Suppressor macrophage treated with lipopolysaccharide for 4 hours (primary cell): ENCODE results near the gene PATL2.
"Not testable (repeated sequence)": the region's sequence is repeated elsewhere in the genome, so short reads cannot be mapped to it uniquely, and the experiment has no call there.

ENCODE experiments used
- DNase-seq: peaks from one replicate; pipeline ENCODE4 v3.0.0-alpha.2; 2020

The PATL2 gene

DNA sequence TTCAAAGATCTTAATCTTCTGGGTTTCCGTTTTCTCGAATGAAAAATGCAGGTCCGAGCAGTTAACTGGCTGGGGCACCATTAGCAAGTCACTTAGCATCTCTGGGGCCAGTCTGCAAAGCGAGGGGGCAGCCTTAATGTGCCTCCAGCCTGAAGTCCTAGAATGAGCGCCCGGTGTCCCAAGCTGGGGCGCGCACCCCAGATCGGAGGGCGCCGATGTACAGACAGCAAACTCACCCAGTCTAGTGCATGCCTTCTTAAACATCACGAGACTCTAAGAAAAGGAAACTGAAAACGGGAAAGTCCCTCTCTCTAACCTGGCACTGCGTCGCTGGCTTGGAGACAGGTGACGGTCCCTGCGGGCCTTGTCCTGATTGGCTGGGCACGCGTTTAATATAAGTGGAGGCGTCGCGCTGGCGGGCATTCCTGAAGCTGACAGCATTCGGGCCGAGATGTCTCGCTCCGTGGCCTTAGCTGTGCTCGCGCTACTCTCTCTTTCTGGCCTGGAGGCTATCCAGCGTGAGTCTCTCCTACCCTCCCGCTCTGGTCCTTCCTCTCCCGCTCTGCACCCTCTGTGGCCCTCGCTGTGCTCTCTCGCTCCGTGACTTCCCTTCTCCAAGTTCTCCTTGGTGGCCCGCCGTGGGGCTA lies at the start of gene PATL2, which contains the start of gene B2M:
Gene PATL2 (minus strand): TSS at position 228 of the 647 bp plus-strand sequence. CDS start 34,833 bp downstream, outside the sequence.
Gene B2M (plus strand): TSS at position 422 of the 647 bp plus-strand sequence. CDS start 30 bp downstream, at position 452.
- DNase-seq: peak; percentile 99

DNA sequence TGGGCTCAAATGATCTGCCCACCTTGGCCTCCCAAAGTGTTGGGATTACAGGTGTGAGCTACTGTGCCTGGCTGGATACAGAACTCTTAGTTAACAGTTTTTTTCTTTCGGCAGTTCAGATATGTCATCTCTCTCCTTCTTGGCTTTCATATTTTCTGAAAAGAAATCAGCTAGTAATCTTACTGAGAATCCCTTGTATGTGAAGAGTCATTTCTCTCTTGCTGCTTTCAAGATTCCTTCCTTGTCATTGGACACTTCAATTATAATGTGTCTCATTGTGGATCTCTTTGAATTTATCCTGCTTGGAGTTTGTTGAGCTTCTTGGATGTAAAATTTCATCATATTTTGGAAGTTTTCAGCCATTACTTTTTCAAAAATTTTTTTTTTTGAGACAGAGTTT lies 42.2 kb upstream of the PATL2 start:
- DNase-seq: no peak

DNA sequence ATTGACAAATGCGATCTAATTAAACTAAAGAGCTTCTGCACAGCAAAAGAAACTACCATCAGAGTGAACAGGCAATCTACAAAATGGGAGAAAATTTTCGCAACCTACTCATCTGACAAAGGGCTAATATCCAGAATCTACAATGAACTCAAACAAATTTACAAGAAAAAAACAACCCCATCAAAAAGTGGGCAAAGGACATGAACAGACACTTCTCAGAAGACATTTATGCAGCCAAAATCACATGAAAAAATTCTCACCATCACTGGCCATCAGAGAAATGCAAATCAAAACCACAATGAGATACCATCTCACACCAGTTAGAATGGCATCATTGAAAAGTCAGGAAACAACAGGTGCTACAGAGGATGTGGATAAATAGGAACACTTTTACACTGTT lies 32.3 kb upstream of the PATL2 start:
- not testable (repeated sequence) for DNase-seq

DNA sequence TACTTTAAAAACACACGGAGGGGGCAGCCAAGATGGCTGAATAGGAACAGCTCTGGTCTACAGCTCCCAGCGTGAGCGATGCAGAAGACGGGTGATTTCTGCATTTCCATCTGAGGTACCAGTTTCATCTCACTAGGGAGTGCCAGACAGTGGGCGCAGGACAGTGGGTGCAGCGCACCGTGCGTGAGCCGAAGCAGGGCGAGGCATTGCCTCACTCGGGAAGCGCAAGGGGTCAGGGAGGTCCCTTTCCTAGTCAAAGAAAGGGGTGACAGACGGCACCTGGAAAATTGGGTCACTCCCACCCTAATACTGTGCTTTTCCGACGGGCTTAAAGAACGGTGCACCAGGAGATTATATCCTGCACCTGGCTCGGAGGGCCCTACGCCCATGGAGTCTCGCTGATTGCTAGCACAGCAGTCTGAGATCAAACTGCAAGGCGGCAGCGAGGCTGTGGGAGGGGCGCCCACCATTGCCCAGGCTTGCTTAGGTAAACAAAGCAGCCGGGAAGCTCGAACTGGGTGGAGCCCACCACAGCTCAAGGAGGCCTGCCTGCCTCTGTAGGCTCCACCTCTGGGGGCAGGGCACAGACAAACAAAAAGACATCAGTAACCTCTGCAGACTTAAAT lies 28.2 kb upstream of the PATL2 start:
- DNase-seq: not testable (repeated sequence)

DNA sequence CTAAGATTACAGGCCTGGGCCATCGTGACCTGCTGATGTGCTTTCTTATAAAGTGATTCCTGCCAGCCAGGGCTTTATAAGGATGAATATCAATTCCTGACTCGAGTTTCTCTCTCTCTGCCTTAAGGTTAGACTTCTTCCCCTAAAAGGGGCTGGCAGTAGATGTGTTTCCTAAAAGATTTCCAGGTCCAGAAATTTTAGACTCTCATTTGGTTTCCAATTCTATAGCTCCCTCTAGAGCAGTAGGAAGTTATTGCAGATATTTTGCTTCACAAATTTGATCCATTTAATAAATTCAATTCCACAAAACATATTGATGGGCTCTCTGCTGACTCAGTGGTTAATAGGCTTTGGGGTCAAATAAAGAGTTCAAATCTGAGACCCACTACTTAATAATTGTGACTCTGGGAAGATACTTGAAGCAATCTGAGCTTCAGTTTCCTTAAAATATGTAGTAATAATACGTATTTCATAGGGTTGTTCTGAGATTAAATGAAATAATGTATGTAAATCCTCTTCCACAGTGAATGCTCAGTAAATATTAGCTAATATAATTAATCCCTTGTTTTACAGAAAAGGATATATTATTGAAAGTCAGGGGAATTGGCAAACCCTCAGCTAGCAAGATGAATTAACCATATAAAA lies 27.3 kb upstream of the PATL2 start:
- DNase-seq: peak; percentile 78

DNA sequence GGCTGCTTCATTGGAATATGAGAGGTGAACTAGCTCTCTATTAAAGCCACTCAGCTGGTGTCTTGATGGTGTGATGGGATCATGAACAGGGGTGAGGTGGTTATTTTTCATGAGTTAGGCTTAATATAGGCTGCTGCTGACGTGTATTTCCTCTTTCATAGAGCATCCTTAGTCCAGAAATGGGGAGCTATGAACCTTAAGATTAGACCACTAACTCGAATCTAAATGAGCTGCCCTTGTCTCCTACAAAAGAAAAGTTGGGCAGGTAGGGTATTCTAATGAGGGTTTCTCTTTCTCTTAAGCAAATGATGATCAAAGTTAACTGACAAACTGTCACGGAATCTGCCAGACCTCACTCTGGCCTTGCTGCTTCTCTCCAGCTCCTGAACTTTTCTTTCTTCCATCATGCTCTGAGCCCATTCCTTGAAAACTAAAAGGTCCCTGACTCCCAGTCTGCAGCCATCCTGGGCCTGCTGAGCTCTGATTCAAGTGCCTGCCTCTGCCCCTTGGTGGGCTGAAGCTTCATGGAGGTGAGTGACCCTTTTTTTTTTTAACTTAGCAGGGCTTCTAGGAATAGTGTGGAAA lies 25.1 kb upstream of the PATL2 start, which contains the start of gene TRIM69:
Gene TRIM69 (plus strand): TSS at position 348 of the 585 bp plus-strand sequence. CDS start 177 bp downstream, at position 525.
- DNase-seq: peak; percentile 44

DNA sequence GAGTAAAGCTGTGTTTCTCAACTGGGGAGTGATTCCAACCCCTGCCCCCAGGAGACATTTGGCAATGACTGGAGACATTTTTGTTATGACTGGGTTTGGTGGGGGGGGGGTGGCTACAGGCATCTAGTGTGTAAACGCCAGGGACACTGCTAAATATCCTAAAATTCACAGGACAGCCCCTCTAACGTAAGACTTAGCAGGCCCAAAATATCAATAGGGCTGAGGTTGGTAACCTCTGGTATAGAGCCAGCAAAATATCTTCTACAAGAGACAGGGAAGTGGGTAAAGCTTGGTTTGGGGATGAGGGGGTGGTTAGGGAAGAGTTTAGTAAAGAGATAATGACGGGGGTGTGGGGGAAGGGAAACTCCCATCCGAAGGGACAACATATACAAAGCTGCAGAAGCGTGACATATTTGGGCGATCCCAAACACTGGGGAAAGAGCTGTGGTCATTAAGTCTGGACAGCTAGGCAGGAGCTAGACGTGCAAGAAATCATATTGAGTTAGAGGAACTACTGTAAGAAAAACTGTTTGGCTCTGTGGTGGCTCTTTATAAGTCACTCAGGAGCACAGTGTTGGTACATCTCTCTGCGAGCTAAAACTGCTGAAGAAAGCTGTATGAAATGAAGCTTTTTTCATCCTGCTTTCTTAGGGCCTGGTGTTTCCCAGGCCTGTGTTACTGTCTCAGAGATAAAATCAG lies 24.5 kb upstream of the PATL2 start:
- peak; percentile 96 for DNase-seq

DNA sequence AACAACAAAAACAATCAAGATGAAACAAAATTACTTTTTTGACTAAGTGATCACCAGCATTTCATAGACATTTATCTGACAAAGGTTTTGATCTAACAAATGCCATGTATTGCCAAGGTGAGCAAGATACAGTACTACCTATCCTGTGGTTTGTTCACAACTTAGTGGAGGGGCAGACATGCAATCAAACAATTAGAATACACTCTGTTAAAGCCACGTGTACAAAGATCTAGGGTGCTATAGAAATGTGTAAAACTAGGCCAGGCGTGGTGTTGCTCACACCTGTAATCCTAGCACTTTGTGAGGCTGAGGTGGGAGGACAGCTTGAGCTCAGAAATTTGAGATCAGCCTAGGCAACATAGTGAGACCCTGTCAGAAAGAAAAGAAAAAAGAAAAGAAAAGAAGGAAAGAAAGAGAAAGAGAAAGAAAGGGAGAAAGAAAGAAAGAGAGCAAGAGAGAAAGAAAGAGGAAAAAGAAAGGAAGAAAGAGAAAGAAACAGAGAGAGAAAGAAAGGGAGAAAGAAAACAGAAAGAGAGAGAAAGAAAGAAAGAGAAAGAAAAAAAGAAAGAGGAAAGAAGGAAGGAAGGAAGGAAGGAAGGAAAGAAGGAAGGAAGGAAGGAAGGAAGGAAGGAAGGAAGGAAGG lies 23.8 kb upstream of the PATL2 start:
- DNase-seq: no peak

DNA sequence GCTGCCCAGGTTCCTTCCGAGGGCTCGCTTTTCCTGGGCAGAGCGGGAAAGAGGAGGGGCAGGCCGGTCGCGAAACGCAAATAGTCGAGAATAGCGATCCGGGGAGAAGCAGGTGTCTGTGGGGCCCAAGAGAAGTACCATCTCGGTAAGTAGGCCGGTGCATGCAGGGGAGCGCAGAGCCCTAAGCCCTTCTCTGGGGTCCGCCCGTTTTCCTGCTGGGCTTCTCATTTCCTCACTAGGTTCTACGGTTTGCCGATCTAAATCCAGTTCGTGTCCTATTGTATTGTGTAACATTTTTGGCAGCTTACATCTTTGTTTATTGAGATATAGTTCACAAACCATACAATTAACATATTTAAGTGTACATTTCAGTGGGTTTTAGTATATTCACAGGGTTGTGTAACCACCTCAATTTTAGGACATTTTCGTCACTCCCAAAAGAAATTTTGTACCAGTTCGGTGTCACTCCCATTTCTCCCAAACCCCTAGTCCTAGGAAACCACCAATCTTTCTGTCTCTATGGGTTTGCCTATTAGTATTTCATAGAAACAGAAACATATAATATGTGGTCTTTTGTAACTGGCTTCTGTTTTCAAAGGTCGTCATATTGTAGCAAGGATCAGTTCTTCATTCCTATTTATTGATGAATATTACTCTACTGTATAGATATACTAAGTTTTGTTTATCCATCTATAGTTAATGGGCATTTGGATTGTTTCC lies 18.4 kb upstream of the PATL2 start:
- DNase-seq: peak; percentile 79

DNA sequence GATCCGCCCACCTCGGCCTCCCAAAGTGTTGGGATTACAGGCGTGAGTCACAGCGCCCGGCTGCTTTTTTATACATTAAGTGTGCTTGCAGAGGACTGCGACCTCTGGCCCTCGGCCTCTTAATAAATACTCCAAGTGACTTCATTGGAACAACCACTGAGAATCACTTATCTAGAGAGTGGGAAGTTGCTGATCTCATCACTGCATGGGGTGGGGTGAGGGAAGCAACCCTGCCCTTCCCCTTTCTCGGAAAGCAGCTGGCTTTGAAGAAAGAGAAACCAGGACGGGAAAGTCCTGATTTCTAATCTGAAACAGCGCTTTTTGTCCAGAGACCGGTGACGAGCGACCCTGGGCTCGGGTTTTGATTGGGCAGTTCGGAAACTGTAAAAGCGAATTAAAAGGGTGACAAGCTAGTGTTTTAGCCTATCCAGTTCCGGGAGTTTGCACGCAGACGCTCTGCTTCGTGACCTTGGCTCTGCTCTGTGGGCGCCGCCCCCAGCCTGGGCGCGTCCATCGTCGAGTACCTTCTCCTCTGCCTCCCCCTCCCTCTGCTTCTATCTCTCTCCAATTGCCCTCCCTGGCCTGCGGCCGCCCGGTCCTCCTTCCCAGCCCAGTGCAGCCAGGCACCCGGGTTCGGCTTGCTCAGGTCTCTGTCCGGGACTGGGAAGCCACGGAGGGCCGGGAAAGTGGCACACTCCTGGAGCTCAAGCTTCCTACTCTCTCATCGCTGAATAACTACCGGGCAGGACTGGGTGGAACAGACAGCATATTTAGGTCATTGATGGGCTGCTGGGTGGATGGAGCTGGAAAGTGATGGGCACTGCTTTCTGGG lies 17.7 kb upstream of the PATL2 start:
- peak; percentile 99 for DNase-seq

DNA sequence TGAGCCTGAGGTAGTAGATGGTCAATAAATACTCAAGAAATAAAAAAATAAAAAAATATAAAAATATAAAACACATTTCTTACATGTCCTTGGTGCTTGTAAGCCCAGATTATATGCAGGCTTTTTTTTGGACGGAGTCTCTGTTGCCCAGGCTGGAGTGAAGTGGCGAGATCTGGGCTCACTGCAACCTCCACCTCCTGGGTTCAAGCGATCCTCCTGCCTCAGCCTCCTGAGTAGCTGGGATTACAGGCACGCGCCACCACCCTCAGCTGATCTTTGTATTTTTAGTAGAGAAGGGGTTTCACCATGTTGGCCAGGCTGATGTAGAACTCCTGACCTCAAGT lies 17.1 kb upstream of the PATL2 start:
- DNase-seq: not testable (repeated sequence)

DNA sequence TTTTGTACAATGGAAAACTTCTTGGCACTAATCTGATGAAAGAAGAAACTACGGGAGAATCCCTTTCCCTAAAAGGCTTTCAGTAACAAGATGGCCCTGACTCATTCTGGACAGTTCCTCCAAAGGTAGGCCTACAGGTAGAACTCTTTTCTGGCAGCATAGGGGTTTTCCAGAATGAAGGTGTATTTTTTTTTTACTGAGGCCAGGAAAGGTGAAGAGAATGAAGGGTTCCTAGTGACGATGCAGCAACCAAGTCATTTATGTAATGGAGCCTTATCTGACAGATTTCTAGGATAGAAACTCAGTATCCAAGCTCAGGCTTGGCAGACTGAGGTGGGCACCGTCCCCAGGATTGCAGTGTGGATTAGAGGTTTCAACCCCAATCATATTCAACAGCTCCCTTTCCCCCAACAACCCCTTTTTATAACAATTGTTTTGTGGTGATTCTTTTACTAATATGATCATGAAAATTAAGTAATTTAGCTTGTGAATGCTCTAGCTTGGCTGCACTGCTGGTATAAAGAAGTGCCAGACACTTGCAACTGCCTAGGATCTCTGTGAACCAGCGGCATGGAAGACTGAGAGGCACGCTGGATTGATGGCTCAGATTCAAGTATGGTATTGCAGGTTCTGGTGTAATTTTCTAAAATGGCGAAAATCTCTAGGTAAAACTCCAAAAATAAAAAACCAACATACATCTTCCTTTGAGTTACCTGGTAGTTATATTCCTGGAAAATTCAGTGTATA lies 16.5 kb upstream of the PATL2 start:
- no peak for DNase-seq

DNA sequence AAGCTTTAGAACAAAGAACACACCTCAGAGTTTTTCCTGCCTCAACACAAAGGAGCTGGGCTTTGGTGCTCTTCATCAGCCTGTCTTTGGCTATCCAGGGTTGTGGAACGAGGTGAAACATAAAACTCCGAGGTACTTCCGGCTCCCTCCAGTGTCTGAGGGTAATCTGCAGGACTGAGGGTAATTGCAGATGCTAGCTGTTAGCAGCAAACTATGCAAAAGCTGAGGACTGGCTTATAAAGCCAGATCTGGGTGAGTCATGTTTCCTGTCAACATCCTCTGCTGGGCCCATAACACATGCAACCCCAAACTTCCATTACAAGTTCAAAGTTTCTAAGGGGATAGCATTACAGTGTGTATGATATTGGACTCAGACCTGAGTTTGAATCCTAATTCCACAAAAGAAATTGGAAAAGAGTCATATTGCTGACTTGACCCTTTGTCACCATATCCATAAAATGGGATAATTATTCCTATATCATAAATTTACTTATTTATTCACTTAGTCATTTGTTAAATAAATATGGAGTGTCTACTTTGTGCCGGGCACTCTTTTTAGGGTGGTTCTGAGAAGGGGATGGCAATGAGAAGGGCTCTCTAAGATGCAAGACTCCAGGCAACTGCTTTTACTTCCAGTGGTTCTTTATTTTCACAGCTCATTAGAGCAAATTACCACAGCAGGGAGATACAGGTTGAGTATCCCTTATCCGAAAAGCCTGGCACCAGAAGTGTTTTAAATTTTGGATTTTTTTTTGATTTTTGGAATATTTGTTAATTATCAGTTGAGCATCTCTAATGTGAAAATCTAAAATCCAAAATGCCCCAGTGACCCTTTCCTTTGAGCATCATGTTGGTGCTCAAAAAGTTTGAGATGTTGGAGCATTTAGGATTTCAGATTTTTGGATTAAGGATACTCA lies 15.7 kb upstream of the PATL2 start:
- peak; percentile 90 for DNase-seq

DNA sequence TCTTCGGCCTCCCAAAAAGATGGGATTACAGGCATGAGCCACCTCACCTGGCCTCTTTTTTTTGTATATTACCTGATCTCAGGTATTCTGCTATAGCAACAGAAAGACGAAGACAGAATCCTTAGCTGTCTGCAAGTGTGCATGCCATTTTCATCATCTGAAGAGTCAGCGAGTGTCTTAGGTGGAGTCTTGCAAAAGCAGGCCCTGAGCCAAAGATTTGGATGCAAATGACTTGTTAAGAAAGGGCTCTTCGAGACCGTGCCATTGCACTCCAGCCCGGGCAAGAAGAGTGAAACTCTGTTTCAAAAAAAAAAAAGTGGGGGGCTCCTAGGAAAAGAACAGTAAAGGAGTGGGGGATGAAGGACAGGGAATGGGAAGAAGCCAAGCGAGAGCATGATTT lies 15.0 kb upstream of the PATL2 start:
- DNase-seq: peak; percentile 54

DNA sequence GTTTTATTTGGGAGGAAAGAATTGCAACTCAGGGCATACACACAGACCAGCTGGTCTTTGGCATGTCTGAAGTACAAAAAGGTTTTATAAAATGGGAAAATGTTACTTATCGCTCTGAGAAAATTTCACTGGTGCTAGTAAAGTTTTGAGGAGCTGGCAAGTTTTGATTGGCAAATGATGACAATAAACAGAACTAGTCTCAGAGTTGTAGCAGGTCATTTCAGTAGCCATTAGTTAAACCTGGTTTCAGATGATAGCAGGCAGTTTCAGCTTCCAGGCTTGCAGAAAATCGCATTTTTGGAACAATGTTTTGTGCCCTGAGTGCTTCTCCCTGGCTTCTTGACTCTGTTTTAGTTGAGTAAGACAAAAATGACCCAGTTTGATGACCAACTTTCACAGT lies 10.9 kb upstream of the PATL2 start:
- DNase-seq: no peak

DNA sequence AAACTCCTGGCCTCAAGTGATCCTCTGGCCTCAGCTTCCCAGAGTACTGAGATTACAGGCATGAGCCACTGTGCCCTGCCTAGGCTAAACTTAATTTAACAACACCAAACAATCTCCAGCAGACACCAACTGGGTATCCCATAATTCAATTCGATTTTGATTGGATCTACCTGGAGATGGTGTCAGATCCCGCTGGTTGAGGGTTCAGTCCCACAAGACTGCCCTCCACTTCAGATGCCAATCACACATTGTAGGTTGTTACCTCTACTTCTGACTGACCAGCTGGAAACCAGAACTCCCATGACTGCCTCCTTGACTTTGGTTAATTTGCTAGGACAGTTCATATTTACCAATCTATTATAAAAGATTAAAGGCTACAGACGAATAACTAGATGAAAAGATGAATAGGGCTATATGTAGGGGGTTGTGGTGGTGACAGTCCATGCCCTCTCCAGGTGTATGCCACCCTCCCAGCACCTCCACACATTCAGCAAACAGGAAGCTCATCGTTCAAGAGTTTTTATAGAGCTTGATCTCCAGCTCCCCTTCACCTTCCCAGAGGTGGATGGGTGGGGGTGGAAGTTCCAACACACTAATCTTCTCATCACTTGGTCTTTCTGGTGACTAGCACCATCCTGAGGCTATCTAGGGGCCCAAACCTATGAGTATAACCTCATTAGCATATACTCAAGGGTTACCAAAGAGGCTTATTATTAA lies 9.5 kb upstream of the PATL2 start:
- DNase-seq: no peak

DNA sequence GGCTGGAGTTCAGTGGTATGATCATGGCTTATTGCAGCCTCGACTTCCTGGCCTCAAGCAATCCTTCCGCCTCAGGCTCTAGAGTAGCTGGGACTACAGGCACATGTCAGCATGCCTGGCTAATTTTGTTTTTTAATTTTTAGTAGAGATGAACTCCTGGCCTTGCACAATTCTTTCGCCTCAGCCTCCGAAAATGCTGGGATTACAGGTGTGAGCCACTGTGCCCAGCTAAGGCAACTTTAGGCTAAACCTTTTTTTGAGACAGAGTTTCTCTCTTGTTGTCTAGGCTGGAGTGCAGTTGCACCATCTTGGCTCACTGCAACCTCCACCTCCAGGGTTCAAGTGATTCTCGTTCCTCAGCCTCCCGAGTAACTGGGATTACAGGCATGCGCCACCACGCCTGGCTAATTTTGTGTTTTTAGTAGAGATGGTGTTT lies 8.9 kb upstream of the PATL2 start:
- DNase-seq: not testable (repeated sequence)
